Panc1 (cell line): ENCODE results near the gene DGCR8. TPM values are rescaled to one million over a fixed set of nuclear protein-coding genes. Genes with fewer than 3 reads are reported as not detected.
A peak's percentile ranks its signal among the peaks of the same experiment; 100 is the strongest.

Experiments used
- ATAC-seq: fragments of 200-7000 bp; cut with Tn5 transposase; 2 replicates; pipeline ENCODE4 v1.9.1; 2020; ENCODE audit warnings: mild to moderate bottlenecking, moderate library complexity
- BruUV-seq: library from RNA; stranded (reverse); fragments of 400-500 nt; replicated peaks from 2 replicates; lab custom pipeline; 2021; lab: Mats Ljungman, UMichigan
- CTCF ChIA-PET: fragments of 300-600 bp; sonication (Branson Sonifier 250); formaldehyde crosslinking; loops from one replicate; lab custom pipeline; 2022; ENCODE audit warnings: antibody characterized with exemption; lab: Charles Lee
- POLR2A ChIA-PET: fragments of 300-600 bp; sonication (Branson Sonifier 250); formaldehyde crosslinking; loops from one replicate; lab custom pipeline; 2022; ENCODE audit warnings: antibody characterized with exemption; lab: Charles Lee
- DNase-seq: peaks from one replicate; pipeline ENCODE4 v3.0.0-alpha.2; 2010; ENCODE audit warnings: low read depth, low spot score
- H3K27ac ChIP-seq: 2 replicates; pipeline ENCODE4 v1.5.1; 2011; ENCODE audit warnings: mild to moderate bottlenecking, low read length, inconsistent platforms
- H3K27me3 ChIP-seq: fragments of 200-500 bp; sonication (Bioruptor generic); 2 replicates; pipeline ENCODE4 v1.6.0; 2014; ENCODE audit warnings: low read length, inconsistent platforms; ENCODE audit not compliant: control insufficient read depth, insufficient read depth
- H3K36me3 ChIP-seq: fragments of 200-500 bp; sonication (Bioruptor generic); 2 replicates; pipeline ENCODE4 v1.5.1; 2014; ENCODE audit warnings: inconsistent platforms, mild to moderate bottlenecking, low read length, moderate library complexity; ENCODE audit not compliant: control insufficient read depth, insufficient read depth
- H3K4me1 ChIP-seq: 2 replicates; pipeline ENCODE4 v1.5.1; 2011; ENCODE audit warnings: inconsistent platforms, mild to moderate bottlenecking, low read length, moderate library complexity; ENCODE audit not compliant: control insufficient read depth, insufficient read depth
- H3K4me3 ChIP-seq, 2 experiments: 2 replicates each; pipeline ENCODE4 v1.5.1; 2011 to 2012; ENCODE audit warnings: low read depth in 2 of 2, low read length in 2 of 2, mild to moderate bottlenecking in 2 of 2, inconsistent platforms in 1 of 2, moderate library complexity in 1 of 2
- H3K9me3 ChIP-seq: fragments of 200-500 bp; sonication (Bioruptor generic); 2 replicates; pipeline ENCODE4 v1.5.1; 2014; ENCODE audit warnings: low read depth, mild to moderate bottlenecking, inconsistent platforms, low read length, moderate library complexity; ENCODE audit not compliant: control insufficient read depth, insufficient read depth
- CTCF ChIP-seq: fragments of 450-650 bp; IDR thresholded peaks from 2 replicates; pipeline ENCODE4 v1.5.1; 2017; ENCODE audit warnings: mild to moderate bottlenecking
- POLR2AphosphoS5 ChIP-seq: IDR thresholded peaks from 2 replicates; pipeline ENCODE4 v1.6.1; 2012; ENCODE audit warnings: mild to moderate bottlenecking, low read depth, low read length, moderate library complexity
- REST ChIP-seq, 2 experiments: IDR thresholded peaks; 2 replicates each; pipeline ENCODE4 v1.6.1; 2011 to 2012; ENCODE audit warnings: low read depth in 2 of 2, control low read depth in 1 of 2, low read length in 1 of 2, mild to moderate bottlenecking in 1 of 2, moderate library complexity in 1 of 2; ENCODE audit not compliant: insufficient read depth in 1 of 2
- SIN3A ChIP-seq: IDR thresholded peaks from 2 replicates; pipeline ENCODE4 v1.6.1; 2012; ENCODE audit warnings: low read depth, mild to moderate bottlenecking, low read length, moderate library complexity, borderline replicate concordance; ENCODE audit not compliant: insufficient read depth
- TCF7L2 ChIP-seq: IDR thresholded peaks from 2 replicates; pipeline ENCODE4 v1.6.1; 2011; ENCODE audit warnings: mild to moderate bottlenecking, low read depth, low read length, inconsistent platforms
- in situ Hi-C: cut with HindIII; loops from 2 replicates; pipeline ENCODE4 v1.10.0; 2016; ENCODE audit warnings: low sequenced_read_pairs, low pct_unique_long_range_greater_than_20kb
- intact Hi-C: fragments of 100-400 bp; cut with micrococcal nuclease; formaldehyde crosslinking; loops from one replicate; pipeline ENCODE4 v1.10.0; 2022; ENCODE audit not compliant: unreplicated experiment
- total RNA-seq: library from RNA; stranded (reverse); gene quantifications from one replicate; pipeline ENCODE4 v1.2.1, GENCODE V29; 2021; ENCODE audit not compliant: unreplicated experiment

DGCR8 gene
- total RNA-seq, 1 experiment from 2014 or later = 35.0 TPM

- intact Hi-C loops = no loop called here
- Histone ChIP-seq H3K4me1 (no peaks in the 10 kb centered on the region; the same call in 1 of the 2 replicates), H3K36me3 (peaks cover 2% of the 10 kb centered on the region; the same call in 1 of the 2 replicates), H3K27me3 (no peaks in the 10 kb centered on the region), H3K4me3 (peak overlapping the region; percentile 57 to 58), H3K27ac (peak overlapping the region; percentile 29; the same call in 1 of the 2 replicates), H3K9me3 (no peaks in the 10 kb centered on the region)
- POLR2A ChIA-PET = no interaction called here
- BruUV-seq = no TSS peak
- DNase-seq = no peak
- CTCF ChIA-PET = no interaction called here
- in situ Hi-C loops = no loop called here
- TF ChIP-seq CTCF (no peak), REST (IDR thresholded peaks at IDR 0.05; ENCODE audit: insufficient read depth in 1 of 2, low read depth in 2 of 2, low read length in 1 of 2) (no peak), SIN3A (no peak), POLR2AphosphoS5 (no peak), TCF7L2 (no peak)
- peak; percentile 2 for ATAC-seq
These were observed 52.0 kb downstream of the DGCR8 start for GRCh38 chr22:20131859-20132685.

GRCh38 chr22:20132686-20133246 is 52.7 kb downstream of the DGCR8 start:
- H3K27ac ChIP-seq = no peak overlapping the region; the same call in 1 of the 2 replicates
- H3K9me3 ChIP-seq = no peaks in the 10 kb centered on the region
- BruUV-seq = no TSS peak
- H3K36me3 ChIP-seq = peaks cover 2% of the 10 kb centered on the region; the same call in 1 of the 2 replicates
- no peak for DNase-seq
- CTCF ChIA-PET = no interaction called here
- no peaks in the 10 kb centered on the region for H3K27me3 ChIP-seq
- no peak for ATAC-seq
- peak overlapping the region; percentile 57 to 58 for H3K4me3 ChIP-seq
- POLR2A ChIA-PET = no interaction called here
- in situ Hi-C loops (no loop called here), intact Hi-C loops (no loop called here)
- H3K4me1 ChIP-seq = no peaks in the 10 kb centered on the region; the same call in 1 of the 2 replicates
- TF ChIP-seq POLR2AphosphoS5 (no peak), REST (IDR thresholded peaks at IDR 0.05; ENCODE audit: insufficient read depth in 1 of 2, low read depth in 2 of 2, low read length in 1 of 2) (no peak), CTCF (no peak), SIN3A (no peak)
